ENCODE measurements around the gene ACAP3.

Gene ACAP3

DNA sequence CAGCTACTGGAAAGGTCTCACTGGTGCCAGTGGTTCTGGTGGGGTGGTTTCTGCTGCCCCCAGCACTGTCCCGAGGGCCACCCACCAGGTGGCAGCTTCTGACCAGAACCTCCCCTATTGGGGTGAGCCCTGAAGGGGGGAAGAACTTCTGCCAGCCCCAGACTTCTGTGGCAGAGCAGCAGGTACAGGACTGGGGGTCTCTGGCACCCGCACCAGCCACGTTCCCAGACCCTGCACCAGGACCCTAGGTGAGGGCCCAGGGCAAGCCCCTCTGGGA lies 2.3 kb upstream of the ACAP3 start:
- Histone ChIP-seq H3K36me3 (ENCODE audit: insufficient read depth, low read length) (peaks cover 37% of the 10 kb centered on the region), H3K27ac (ENCODE audit: low read depth, low read length) (no peak overlapping the region), H3K4me1 (ENCODE audit: insufficient read depth, low read length) (peaks cover 23% of the 10 kb centered on the region), H3K4me3 (ENCODE audit: low read depth in 1 of 2, low read length in 2 of 2) (no peak overlapping the region), H3K9me3 (ENCODE audit: low read length) (no peaks in the 10 kb centered on the region), H3K9ac (ENCODE audit: low read length) (no peak overlapping the region), H3K27me3 (ENCODE audit: control insufficient read depth in 1 of 2, insufficient read depth in 2 of 2, low read length in 2 of 2) (no peaks in the 10 kb centered on the region)

DNA sequence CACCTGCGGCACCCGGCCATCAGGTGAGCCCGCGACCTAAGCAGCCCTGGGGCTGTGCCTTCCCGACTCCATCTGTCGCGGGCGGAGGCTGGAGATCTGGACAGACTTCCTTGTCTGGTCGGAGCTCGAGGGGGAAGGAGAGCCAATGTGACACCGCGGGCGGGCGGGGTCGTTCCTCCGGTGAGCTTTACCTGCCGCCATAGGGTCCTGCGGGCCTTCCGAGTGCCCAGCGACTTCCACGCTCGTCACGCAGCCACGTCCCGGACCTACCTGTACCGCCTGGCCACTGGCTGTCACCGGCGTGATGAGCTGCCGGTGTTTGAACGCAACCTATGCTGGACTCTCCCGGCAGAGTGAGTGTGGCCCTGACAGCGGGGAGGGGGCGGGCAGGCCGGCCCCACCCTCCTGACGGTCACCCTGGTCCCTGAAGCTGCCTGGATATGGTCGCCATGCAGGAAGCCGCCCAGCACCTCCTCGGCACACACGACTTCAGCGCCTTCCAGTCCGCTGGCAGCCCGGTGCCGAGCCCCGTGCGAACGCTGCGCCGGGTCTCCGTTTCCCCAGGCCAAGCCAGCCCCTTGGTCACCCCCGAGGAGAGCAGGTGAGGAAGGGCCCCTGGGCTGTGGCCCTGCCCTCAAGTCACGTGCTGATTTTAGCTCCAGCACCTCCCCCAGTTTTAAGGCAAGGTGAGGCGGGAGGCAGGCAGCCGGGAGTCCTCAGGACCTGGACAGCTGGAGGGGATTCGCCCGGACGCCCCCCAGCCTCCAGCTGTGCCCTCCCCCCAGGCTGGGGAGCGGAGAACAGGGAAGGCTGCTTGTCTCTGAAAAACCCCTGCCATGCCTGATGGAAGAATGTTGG lies 1.8 kb upstream of the ACAP3 start:
- peak overlapping the region; percentile 59 to 91 for H3K4me3 ChIP-seq (ENCODE audit: low read depth in 1 of 2, low read length in 2 of 2)
- peak overlapping the region; percentile 91 for H3K27ac ChIP-seq (ENCODE audit: low read depth, low read length)
- H3K9me3 ChIP-seq (ENCODE audit: low read length), result no peaks in the 10 kb centered on the region
- H3K9ac ChIP-seq (ENCODE audit: low read length), result no peak overlapping the region
- H3K27me3 ChIP-seq (ENCODE audit: control insufficient read depth in 1 of 2, insufficient read depth in 2 of 2, low read length in 2 of 2), result no peaks in the 10 kb centered on the region
- H3K36me3 ChIP-seq (ENCODE audit: insufficient read depth, low read length), result peaks cover 32% of the 10 kb centered on the region
- H3K4me1 ChIP-seq (ENCODE audit: insufficient read depth, low read length), result peaks cover 23% of the 10 kb centered on the region

DNA sequence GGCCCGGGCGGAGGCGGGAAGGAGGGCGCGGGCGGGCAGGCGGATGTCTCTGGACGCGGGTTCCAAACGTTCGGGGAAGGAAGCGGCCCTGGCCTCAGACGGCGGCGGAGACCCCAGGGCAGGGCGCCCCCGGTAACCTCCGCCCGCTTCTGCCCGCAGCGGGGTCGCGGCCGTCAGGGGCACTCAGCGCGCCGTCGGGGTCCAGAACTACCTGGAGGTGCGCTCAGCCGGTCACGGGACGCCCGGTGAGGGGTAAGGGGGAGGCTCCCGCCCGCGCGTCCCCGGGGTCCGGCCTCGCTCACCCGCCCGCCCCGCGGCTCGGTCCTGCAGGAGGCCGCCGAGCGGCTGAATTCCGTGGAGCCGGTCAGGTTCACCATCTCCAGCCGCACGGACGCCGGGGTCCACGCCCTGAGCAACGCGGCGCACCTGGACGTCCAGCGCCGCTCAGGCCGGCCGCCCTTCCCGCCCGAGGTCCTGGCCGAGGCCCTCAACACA lies 1.1 kb upstream of the ACAP3 start:
- Histone ChIP-seq H3K27ac (ENCODE audit: low read depth, low read length) (peak overlapping the region; percentile 91), H3K27me3 (ENCODE audit: control insufficient read depth in 1 of 2, insufficient read depth in 2 of 2, low read length in 2 of 2) (no peaks in the 10 kb centered on the region), H3K4me1 (ENCODE audit: insufficient read depth, low read length) (peaks cover 26% of the 10 kb centered on the region), H3K4me3 (ENCODE audit: low read depth in 1 of 2, low read length in 2 of 2) (peak overlapping the region; percentile 59 to 91), H3K9me3 (ENCODE audit: low read length) (no peaks in the 10 kb centered on the region), H3K36me3 (ENCODE audit: insufficient read depth, low read length) (peaks cover 27% of the 10 kb centered on the region), H3K9ac (ENCODE audit: low read length) (no peak overlapping the region)

DNA sequence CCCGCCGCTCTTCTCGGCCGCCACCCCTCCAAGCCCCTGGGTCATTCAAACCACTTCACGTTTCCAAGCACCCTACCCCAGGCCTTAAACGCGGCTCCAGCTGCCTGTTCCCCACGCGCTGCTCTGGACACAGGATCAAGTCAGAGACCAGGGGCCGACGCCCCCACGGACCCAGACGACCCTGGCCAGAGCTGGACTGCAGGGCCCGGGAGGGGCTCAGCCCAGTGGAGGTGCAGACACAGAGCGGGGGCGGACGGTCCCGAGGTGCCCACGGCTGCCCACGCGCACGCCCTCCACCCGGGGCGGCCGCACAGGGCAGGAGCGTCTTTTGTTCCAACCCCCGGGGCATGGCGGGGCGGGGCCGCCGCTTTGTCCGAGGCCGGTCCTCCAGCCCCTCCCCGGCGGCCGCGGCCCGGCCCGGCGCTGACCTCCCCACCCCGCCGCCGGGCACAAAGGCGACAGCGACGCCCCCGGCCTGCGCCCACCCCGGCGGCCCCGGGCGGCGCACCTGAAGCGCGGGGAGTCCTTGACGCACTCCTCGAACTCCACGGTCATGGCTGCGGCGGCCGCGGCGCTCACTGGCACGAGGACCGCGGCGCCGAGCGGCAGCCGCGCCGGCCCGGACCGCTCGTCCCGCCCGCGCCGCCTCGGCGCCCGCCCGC lies 338 bp downstream of the ACAP3 start:
- Histone ChIP-seq H3K4me1 (ENCODE audit: insufficient read depth, low read length) (peaks cover 26% of the 10 kb centered on the region), H3K9ac (ENCODE audit: low read length) (no peak overlapping the region)

DNA sequence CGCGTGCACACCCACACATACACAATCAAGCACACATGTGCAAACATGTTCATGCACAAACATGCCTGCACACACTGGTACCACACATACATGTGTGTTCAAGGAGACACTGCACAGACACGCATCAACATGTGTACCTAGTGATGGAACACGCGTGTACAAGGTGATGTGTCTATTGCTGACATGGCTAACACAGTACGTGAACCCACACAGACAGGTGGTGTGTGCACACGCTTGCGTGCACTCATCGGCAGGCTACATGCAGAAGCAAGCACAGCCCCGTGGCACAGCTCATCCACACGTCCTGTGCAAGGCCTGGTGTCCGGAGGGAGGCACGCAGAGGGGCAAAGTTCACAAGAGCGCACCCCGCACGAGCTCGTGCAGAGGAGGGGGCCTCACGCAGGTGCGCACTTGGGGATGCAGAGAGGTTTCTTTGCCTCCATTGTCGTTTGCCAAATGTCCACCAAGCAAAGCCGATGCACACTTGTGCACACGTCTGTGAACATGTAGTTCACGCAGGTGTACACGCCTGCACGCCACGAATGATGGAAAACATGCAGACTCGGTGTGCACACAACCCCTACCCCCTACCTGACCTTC lies 969 bp downstream of the ACAP3 start:
- H3K4me3 ChIP-seq (ENCODE audit: low read depth in 1 of 2, low read length in 2 of 2), result peak overlapping the region; percentile 85 to 98
- peaks cover 15% of the 10 kb centered on the region for H3K36me3 ChIP-seq (ENCODE audit: insufficient read depth, low read length)
- no peaks in the 10 kb centered on the region for H3K9me3 ChIP-seq (ENCODE audit: low read length)
- H3K27me3 ChIP-seq (ENCODE audit: control insufficient read depth in 1 of 2, insufficient read depth in 2 of 2, low read length in 2 of 2), result no peaks in the 10 kb centered on the region
- peaks cover 26% of the 10 kb centered on the region for H3K4me1 ChIP-seq (ENCODE audit: insufficient read depth, low read length)
- H3K9ac ChIP-seq (ENCODE audit: low read length), result peak overlapping the region; percentile 4
- peak overlapping the region; percentile 92 for H3K27ac ChIP-seq (ENCODE audit: low read depth, low read length)

More for the DNA sequence above, 338 bp downstream of the ACAP3 start:
- peaks cover 16% of the 10 kb centered on the region for H3K36me3 ChIP-seq (ENCODE audit: insufficient read depth, low read length)
- H3K9me3 ChIP-seq (ENCODE audit: low read length), result no peaks in the 10 kb centered on the region
- H3K27me3 ChIP-seq (ENCODE audit: control insufficient read depth in 1 of 2, insufficient read depth in 2 of 2, low read length in 2 of 2), result no peaks in the 10 kb centered on the region
- H3K4me3 ChIP-seq (ENCODE audit: low read depth in 1 of 2, low read length in 2 of 2), result peak overlapping the region; percentile 85 to 98
- peak overlapping the region; percentile 92 for H3K27ac ChIP-seq (ENCODE audit: low read depth, low read length)

DNA sequence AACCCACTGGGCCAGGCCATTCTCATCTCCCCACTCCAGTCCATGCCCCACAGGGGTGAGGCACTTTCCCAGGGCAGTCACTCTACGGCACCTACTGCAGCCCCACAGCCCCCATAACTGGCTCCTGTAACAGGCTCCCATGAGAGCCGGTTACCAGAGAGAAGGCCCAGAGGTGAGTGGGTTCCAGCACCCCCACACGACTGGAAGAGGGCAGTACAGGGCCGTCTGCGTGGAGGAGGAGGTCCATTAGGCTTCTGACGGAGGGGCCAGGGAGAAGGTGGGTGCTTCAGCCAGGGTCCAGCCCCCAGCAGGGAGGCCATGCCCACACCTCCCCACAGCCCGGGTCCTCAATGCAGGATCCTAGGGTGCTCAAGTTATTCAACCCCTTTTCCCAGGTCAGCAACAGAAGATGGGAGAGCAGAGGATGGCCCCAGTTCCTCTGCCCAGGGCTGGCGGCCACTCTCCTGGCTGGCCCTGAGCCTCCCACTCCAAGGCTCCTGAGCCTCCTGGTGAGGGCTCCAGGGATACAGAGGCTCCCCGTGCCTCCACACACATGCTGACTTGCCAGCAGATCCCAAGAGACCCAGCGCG lies 1.6 kb downstream of the ACAP3 start:
- peak overlapping the region; percentile 40 to 85 for H3K4me3 ChIP-seq (ENCODE audit: low read depth in 1 of 2, low read length in 2 of 2)
- peak overlapping the region; percentile 4 for H3K9ac ChIP-seq (ENCODE audit: low read length)
- H3K36me3 ChIP-seq (ENCODE audit: insufficient read depth, low read length), result peaks cover 9% of the 10 kb centered on the region
- no peaks in the 10 kb centered on the region for H3K9me3 ChIP-seq (ENCODE audit: low read length)
- H3K27me3 ChIP-seq (ENCODE audit: control insufficient read depth in 1 of 2, insufficient read depth in 2 of 2, low read length in 2 of 2), result no peaks in the 10 kb centered on the region
- peak overlapping the region; percentile 75 for H3K27ac ChIP-seq (ENCODE audit: low read depth, low read length)
- H3K4me1 ChIP-seq (ENCODE audit: insufficient read depth, low read length), result peaks cover 26% of the 10 kb centered on the region

DNA sequence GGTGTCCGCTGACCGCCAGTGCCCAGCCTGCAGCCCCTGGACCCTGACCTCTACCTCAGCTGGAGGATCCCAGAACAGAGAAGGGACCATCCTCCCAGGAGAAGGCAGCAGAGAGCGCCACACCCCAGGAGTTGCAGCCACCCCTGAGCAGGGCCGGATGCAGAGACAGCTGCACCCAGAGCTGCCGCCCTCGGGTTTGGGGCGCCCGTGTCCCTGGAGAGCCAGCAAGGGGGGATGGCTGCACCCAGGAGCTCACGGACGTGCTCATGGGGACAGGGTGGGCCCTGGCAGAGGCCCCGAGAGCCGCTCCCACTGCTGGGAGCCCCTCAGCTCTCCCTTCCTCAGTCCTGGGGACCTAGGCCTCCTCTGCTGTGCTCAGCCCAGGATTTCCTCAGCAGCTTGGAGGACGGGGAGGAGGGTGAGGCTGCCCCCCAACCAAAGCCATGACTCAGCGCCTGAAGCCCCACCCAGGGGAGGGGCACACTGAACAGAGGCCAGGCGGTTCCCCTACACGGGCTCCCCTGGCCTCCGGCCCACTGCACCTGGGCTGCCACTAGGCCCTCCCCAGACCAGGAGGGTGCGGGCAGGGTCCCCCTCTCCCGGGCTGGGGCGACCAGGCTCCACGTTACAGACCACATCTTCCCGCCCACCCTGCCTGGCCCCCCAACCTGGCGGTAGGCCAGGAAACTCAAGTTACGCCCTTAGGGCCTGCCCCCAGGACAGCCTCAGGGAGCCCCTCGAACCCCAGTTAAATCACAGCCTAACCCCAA lies 2.2 kb downstream of the ACAP3 start:
- Histone ChIP-seq H3K4me1 (ENCODE audit: insufficient read depth, low read length) (peaks cover 26% of the 10 kb centered on the region), H3K4me3 (ENCODE audit: low read depth in 1 of 2, low read length in 2 of 2) (peak overlapping the region; percentile 40 to 85), H3K9me3 (ENCODE audit: low read length) (no peaks in the 10 kb centered on the region), H3K27ac (ENCODE audit: low read depth, low read length) (peak overlapping the region; percentile 75), H3K36me3 (ENCODE audit: insufficient read depth, low read length) (peaks cover 6% of the 10 kb centered on the region), H3K27me3 (ENCODE audit: control insufficient read depth in 1 of 2, insufficient read depth in 2 of 2, low read length in 2 of 2) (no peaks in the 10 kb centered on the region), H3K9ac (ENCODE audit: low read length) (peak overlapping the region; percentile 22)

DNA sequence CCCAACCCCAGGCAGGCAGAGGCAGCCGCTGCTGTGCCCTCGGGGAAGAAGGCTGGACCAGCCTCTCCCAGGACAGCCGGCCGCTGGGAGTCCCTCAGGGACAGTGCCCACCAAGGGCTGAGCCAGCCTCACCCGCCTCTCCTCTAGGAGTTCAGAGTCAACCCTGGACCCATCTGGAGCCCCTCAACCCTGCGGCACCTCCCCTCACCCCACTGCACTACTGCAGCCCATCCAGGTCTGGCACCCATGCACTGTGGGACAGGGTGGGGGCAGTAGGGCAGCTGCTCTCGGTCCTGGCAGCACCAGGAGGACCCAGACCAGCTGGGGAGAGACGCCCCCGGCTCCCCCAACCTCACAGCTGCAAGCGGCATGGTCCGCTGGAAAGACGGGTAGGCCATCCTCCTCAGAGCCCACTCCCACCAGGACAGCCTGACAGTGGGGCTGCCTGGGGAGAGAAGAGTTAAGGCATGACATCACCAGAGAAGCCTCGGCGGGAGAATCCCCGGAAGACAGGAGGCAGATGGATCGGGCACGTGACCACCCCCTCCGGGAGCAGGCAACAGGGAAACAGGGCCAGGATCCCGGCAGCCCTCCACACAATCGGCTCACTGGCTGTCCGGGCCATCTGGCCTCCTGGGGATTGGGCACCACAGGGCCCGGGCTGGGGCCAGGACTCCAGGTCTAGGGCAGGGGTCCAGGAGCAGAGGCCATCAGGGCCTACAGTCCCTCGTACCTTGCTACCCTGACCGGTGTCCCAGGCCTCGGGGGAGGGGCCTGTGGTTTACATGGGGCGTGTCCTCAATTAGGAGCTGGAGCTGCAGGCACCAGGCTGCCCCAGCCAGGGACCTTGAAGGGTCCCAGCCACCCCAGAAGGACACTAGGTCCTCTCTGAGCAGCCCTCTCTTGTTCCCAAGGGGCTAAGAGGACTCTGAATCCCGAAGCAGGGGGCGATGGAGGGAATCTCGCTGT lies 3.1 kb downstream of the ACAP3 start:
- Histone ChIP-seq H3K27me3 (ENCODE audit: control insufficient read depth in 1 of 2, insufficient read depth in 2 of 2, low read length in 2 of 2) (no peaks in the 10 kb centered on the region), H3K36me3 (ENCODE audit: insufficient read depth, low read length) (no peaks in the 10 kb centered on the region), H3K27ac (ENCODE audit: low read depth, low read length) (peak overlapping the region; percentile 75), H3K9ac (ENCODE audit: low read length) (peak overlapping the region; percentile 60), H3K4me3 (ENCODE audit: low read depth in 1 of 2, low read length in 2 of 2) (peak overlapping the region; percentile 47 to 85), H3K9me3 (ENCODE audit: low read length) (no peaks in the 10 kb centered on the region), H3K4me1 (ENCODE audit: insufficient read depth, low read length) (peaks cover 23% of the 10 kb centered on the region)

DNA sequence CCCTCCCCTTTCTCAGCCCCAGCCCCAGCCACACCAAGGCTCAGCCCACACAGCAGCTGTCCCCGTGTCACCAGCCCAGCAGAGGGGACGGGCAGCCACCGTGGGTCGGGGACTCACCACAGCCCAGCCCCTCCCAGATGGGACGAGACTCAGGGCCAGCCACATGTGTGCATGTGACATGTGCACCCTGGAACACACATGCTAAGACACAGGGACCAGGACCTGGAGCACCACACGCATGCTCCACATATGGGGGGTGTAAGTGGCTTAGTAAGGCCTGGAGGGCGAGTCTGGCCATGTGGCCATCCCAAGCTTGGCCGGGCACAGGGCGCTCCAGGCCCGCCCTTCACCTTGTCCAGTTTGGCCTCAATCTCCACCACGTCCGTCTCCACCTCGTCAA lies 4.0 kb downstream of the ACAP3 start:
- Histone ChIP-seq H3K4me3 (ENCODE audit: low read depth in 1 of 2, low read length in 2 of 2) (peak overlapping the region in 1 of 2 donors; percentile 85), H3K27me3 (ENCODE audit: control insufficient read depth in 1 of 2, insufficient read depth in 2 of 2, low read length in 2 of 2) (no peaks in the 10 kb centered on the region), H3K4me1 (ENCODE audit: insufficient read depth, low read length) (peaks cover 22% of the 10 kb centered on the region), H3K27ac (ENCODE audit: low read depth, low read length) (peak overlapping the region; percentile 14), H3K36me3 (ENCODE audit: insufficient read depth, low read length) (no peaks in the 10 kb centered on the region), H3K9ac (ENCODE audit: low read length) (no peak overlapping the region), H3K9me3 (ENCODE audit: low read length) (no peaks in the 10 kb centered on the region)

DNA sequence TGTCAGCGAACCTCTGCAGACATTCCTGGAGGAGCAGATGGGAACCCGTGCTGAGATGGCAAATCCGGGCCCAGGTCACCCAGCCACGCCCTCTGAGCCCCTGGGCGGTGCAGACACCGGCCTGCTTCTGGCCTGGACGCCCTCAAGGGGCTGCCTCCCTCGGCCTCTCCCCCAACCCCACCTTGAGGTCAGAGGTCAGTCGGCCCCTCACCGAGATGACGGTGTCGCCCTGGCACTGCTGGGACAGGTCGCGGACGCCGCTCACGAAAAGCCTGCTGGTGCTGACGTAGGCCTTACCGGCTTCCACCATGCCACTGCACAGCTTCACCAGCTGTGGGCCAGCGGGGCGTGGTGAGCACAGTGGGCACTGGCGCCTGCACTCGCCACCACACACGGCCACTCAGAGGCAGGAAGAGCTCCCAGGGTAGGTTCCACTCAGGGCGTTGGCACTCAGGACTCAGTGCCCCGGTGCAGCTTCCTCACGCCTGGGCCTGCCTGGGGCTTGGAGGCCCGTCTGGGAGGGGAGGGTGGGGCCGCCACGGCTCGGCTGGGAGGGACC lies 4.7 kb downstream of the ACAP3 start:
- Histone ChIP-seq H3K27me3 (ENCODE audit: control insufficient read depth in 1 of 2, insufficient read depth in 2 of 2, low read length in 2 of 2) (no peaks in the 10 kb centered on the region), H3K4me1 (ENCODE audit: insufficient read depth, low read length) (peaks cover 22% of the 10 kb centered on the region), H3K27ac (ENCODE audit: low read depth, low read length) (no peak overlapping the region), H3K4me3 (ENCODE audit: low read depth in 1 of 2, low read length in 2 of 2) (no peak overlapping the region), H3K9ac (ENCODE audit: low read length) (no peak overlapping the region), H3K9me3 (ENCODE audit: low read length) (no peaks in the 10 kb centered on the region), H3K36me3 (ENCODE audit: insufficient read depth, low read length) (no peaks in the 10 kb centered on the region)

Measured in muscle layer of colon (tissue), 2 donors.